Activated CD8-positive, alpha-beta T cell treated with anti-CD3 and anti-CD28 coated beads for 36 hours (primary cell): ENCODE measurements around the gene GGT6. TPM values are rescaled to one million over a fixed set of nuclear protein-coding genes. Genes with fewer than 3 reads are reported as not detected.

Experiments used
- ATAC-seq: fragments of 200-7000 bp; cut with Tn5 transposase; one replicate; pipeline ENCODE4 v1.10.0; 2021; ENCODE audit warnings: mild to moderate bottlenecking, moderate library complexity
- CTCF ChIA-PET: fragments of 350-600 bp; sonication (Branson Sonifier 250); formaldehyde crosslinking; loops from one replicate; lab custom pipeline; 2021; ENCODE audit warnings: antibody characterized with exemption; lab: Charles Lee
- POLR2A ChIA-PET: fragments of 350-600 bp; sonication (Branson Sonifier 250); formaldehyde crosslinking; loops from one replicate; lab custom pipeline; 2021; ENCODE audit warnings: antibody characterized with exemption; lab: Charles Lee
- DNase-seq: peaks from one replicate; pipeline ENCODE4 v3.0.0-alpha.2; 2020
- H3K27ac Mint-ChIP-seq: one replicate; pipeline ENCODE4 v1.8.0; 2021; ENCODE audit warnings: mild to moderate bottlenecking, mixed read lengths
- H3K27me3 Mint-ChIP-seq: one replicate; pipeline ENCODE4 v1.8.0; 2021; ENCODE audit warnings: mixed read lengths
- H3K36me3 Mint-ChIP-seq: one replicate; pipeline ENCODE4 v1.8.0; 2021; ENCODE audit warnings: low read depth, mixed read lengths
- H3K4me1 Mint-ChIP-seq: one replicate; pipeline ENCODE4 v1.8.0; 2021; ENCODE audit warnings: low read depth, mixed read lengths
- H3K4me3 Mint-ChIP-seq: one replicate; pipeline ENCODE4 v1.8.0; 2021; ENCODE audit warnings: mild to moderate bottlenecking, moderate library complexity, mixed read lengths
- H3K9me3 Mint-ChIP-seq: one replicate; pipeline ENCODE4 v1.8.0; 2021; ENCODE audit warnings: mixed read lengths
- CTCF ChIP-seq: fragments of 200-600 bp; IDR thresholded peaks from one replicate; pipeline ENCODE4 v1.8.0; 2022; ENCODE audit warnings: antibody characterized with exemption, mild to moderate bottlenecking
- intact Hi-C: fragments of 100-400 bp; cut with micrococcal nuclease; formaldehyde crosslinking; loops from one replicate; pipeline ENCODE4 v1.10.0; 2022
- total RNA-seq, 2 experiments: library from RNA; stranded (reverse); gene quantifications; one replicate each; pipeline ENCODE4 v1.2.3, GENCODE V29; 2021

Gene GGT6
- total RNA-seq, 2 experiments from 2014 or later: not detected

- ChIA-PET CTCF (interaction anchor here (1.3 to 1.6 kb wide), 3 partner anchors 9 to 52 kb away, joined by 5 to 9 read pairs (median 6); no protein-coding TSS in a partner anchor), POLR2A (interaction anchor here (1.0 kb wide), 1 partner anchor 18 kb away, joined by 3 read pairs; no protein-coding TSS in a partner anchor)
- no peak overlapping the region for H3K27ac Mint-ChIP-seq
- H3K9me3 Mint-ChIP-seq: no peaks in the 10 kb centered on the region
- TF ChIP-seq CTCF: no peak
- ATAC-seq (peak; percentile 99), DNase-seq (peak; percentile 88)
- no peak overlapping the region for H3K4me3 Mint-ChIP-seq
- H3K27me3 Mint-ChIP-seq: no peaks in the 10 kb centered on the region
- H3K36me3 Mint-ChIP-seq: no peaks in the 10 kb centered on the region
- intact Hi-C loops: no loop called here
- H3K4me1 Mint-ChIP-seq: peaks cover 15% of the 10 kb centered on the region
Observed at GRCh38 chr17:4573669-4574068, 13.3 kb upstream of the GGT6 start.

GRCh38 chr17:4573115-4573514 is 12.7 kb upstream of the GGT6 start:
- DNase-seq (no peak), ATAC-seq (no peak)
- POLR2A ChIA-PET: interaction anchor here (1.0 kb wide), 1 partner anchor 17 kb away, joined by 3 read pairs; no protein-coding TSS in a partner anchor
- Mint-ChIP-seq H3K4me3 (no peak overlapping the region), H3K9me3 (no peaks in the 10 kb centered on the region), H3K27me3 (no peaks in the 10 kb centered on the region), H3K4me1 (peaks cover 15% of the 10 kb centered on the region), H3K36me3 (no peaks in the 10 kb centered on the region), H3K27ac (no peak overlapping the region)
- no peak for TF ChIP-seq CTCF
- intact Hi-C loops: no loop called here
- CTCF ChIA-PET: interaction anchor here (1.3 to 1.6 kb wide), 3 partner anchors 8 to 52 kb away, joined by 5 to 9 read pairs (median 6); no protein-coding TSS in a partner anchor

DNA sequence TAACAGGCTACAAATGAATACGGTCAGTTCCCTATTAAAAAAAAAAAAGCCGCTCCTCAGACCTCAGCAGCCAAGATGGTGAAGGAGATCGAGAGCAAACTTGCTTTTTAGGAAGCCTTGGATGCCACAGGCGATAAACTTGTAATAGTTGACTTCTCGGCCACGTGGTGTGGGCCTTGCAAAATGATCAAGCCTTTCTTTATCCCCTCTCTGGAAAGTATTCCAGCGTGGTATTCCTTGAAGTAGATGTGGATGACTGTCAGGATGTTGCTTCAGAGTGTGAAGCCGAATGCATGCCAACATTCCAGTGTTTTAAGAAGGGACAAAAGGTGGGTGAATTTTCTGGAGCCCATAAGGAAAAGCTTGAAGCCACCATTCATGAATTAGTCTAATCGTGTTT is 11.8 kb upstream of the GGT6 start:
- Mint-ChIP-seq H3K4me3 (no peak overlapping the region), H3K36me3 (no peaks in the 10 kb centered on the region), H3K9me3 (no peaks in the 10 kb centered on the region), H3K4me1 (peaks cover 15% of the 10 kb centered on the region), H3K27me3 (no peaks in the 10 kb centered on the region), H3K27ac (no peak overlapping the region)
- no peak for ATAC-seq
- no peak for TF ChIP-seq CTCF
- POLR2A ChIA-PET: no interaction called here
- intact Hi-C loops: no loop called here
- CTCF ChIA-PET: no interaction called here
- DNase-seq: no peak

- no peak for TF ChIP-seq CTCF
- no peak for ATAC-seq
- ChIA-PET POLR2A (interaction anchor here (0.8 to 1.0 kb wide), 3 partner anchors 15 to 151 kb away, joined by 3 read pairs; no protein-coding TSS in a partner anchor), CTCF (interaction anchor here (0.9 to 1.7 kb wide), 4 partner anchors 12 to 55 kb away, joined by 3 to 6 read pairs (median 4); no protein-coding TSS in a partner anchor)
- Mint-ChIP-seq H3K4me3 (no peak overlapping the region), H3K9me3 (no peaks in the 10 kb centered on the region), H3K4me1 (peaks cover 22% of the 10 kb centered on the region), H3K27ac (no peak overlapping the region), H3K36me3 (no peaks in the 10 kb centered on the region), H3K27me3 (no peaks in the 10 kb centered on the region)
- DNase-seq: no peak
- intact Hi-C loops: loop anchor here (10.0 kb wide), 1 partner anchor 135 kb away; the partner anchor contains the start of gene PELP1
Observed at GRCh38 chr17:4569591-4569990, 9.2 kb upstream of the GGT6 start.

GRCh38 chr17:4566785-4567184 is 6.4 kb upstream of the GGT6 start:
- DNase-seq (peak; percentile 71), ATAC-seq (peak; percentile 40)
- intact Hi-C loops: loop anchor here (2.0 to 10.0 kb wide), 2 partner anchors 58 to 138 kb away; partner anchors contain the start of gene PELP1
- ChIA-PET POLR2A (interaction anchor here (0.6 to 1.3 kb wide), 6 partner anchors 12 to 414 kb away, joined by 3 to 4 read pairs (median 3); partner anchors contain the start of gene MYBBP1A), CTCF (interaction anchor here (0.7 to 4.4 kb wide), 54 partner anchors 8 to 489 kb away, joined by 3 to 101 read pairs (median 4); partner anchors contain the start of genes C17orf107, MYBBP1A, PLD2 and SMTNL2)
- no peak overlapping the region for H3K4me3 Mint-ChIP-seq
- TF ChIP-seq CTCF: peak; percentile 76
- H3K4me1 Mint-ChIP-seq: peaks cover 29% of the 10 kb centered on the region
- H3K36me3 Mint-ChIP-seq: no peaks in the 10 kb centered on the region
- no peaks in the 10 kb centered on the region for H3K27me3 Mint-ChIP-seq
- H3K9me3 Mint-ChIP-seq: no peaks in the 10 kb centered on the region
- no peak overlapping the region for H3K27ac Mint-ChIP-seq
